ENCODE results near the gene TLE3.

The TLE3 gene

DNA sequence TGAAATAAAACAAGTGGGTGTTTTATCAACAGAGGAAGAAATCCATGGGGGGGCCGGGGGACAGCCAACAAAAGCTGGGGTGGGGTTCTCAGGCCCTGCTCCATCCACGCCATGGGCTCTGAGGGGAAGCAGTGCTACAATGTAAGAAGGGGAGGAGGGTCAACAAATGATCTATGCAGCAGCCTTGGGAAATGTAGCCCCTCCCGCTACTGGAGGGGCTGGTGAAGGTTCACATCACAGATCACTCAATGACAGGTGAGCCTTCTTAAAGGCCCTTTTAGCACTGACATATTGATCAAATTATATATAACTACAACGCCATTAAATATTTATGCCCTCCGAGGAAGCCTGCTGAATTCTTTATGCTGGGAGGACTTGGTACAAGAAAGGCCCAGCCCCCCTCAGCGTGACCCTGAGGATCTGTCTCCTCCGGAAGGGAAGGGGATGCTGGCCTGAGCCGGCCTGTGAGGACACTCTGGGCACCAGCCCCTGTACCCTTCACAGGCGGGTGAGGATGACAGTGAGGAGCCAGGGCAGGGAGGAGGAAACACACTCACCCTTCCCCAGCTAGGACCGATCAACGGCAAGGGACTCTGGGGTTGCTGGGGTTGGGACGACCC is 15.3 kb downstream of the TLE3 start:
- no peak for DNase-seq

DNA sequence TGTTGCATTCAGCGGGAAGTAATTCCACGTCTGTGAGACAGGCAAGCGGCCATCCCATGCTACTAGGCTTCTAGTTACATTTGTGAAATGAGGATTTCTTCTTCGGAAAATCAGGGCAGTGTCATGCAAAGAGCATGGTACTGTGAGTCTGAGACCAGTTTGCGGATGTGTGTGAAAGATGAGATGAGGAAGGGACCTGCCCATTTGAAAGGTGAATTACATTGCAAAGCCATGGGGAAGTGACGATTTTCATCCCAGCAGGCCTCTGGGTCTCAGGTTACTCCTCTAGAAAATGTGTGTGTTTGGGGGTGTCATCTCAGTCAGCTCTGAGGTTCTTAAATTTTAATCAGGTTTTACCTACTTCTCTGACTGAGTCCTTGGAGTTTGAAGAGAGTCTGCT is 16.1 kb downstream of the TLE3 start:
- no peak for DNase-seq

- DNase-seq, result no peak
These were observed 17.4 kb downstream of the TLE3 start for GRCh38 chr15:70080347-70080746.

GRCh38 chr15:70079888-70080287 is 17.8 kb downstream of the TLE3 start:
- no peak for DNase-seq

- DNase-seq, result no peak
These were observed 18.9 kb downstream of the TLE3 start for GRCh38 chr15:70078578-70079417.

DNA sequence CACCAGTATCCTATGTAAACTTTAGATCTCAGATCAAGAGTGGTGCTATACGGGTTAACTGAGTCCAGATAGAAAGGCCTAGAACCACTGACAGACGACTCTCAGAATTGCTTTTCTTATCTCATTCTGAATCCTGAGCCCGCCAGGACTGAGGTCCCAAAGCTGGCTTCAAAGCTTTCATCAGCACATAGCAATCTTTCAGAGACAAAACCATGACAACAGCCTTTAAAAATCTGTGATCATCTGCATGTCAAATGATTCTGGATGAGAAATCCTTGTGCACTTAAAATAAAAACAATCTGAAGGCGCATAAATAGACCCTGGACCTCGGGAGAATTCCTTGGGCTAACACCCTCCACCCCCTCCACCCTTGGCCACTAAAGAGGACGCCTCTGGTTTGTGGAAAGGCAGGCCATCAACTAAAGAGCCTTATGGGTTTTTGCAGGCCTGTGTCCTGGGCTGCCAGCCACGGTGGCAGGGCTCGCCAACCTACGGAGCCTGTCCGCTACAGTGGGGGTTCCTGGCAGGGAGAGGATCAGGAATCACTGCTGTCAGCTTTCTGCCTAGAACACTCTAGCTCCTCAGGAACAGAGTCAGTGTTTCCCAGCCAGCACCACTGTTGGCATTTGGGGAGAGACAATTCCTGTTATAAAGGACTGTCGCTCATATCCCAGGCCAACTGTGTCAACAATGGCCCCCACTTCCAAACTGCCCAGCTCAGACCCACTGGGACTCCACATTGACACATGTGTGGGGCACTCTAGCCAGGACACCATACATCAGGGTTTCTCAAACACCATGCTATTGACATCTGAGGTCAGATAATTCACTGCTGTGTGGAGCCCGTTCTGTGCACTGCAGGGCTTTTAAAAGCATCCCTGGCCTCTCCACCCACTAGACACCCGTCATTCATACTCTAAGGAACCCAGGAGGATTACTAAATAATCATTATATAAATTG is 20.2 kb downstream of the TLE3 start:
- DNase-seq, result peak in 10 of 14 donors; percentile 17 to 93 (median 63)

- no peak for DNase-seq
These were observed 23.3 kb downstream of the TLE3 start for GRCh38 chr15:70074380-70074779.

GRCh38 chr15:70072479-70072878 is 25.2 kb downstream of the TLE3 start:
- no peak for DNase-seq

- no peak for DNase-seq
These were observed 25.9 kb downstream of the TLE3 start for GRCh38 chr15:70071799-70072198.

GRCh38 chr15:70069716-70070115 is 28.0 kb downstream of the TLE3 start:
- DNase-seq, result no peak

- DNase-seq, result peak in 4 of 14 donors; percentile 28 to 51 (median 38)
These were observed 28.7 kb downstream of the TLE3 start for GRCh38 chr15:70068783-70069565.

GRCh38 chr15:70067681-70068080 is 30.0 kb downstream of the TLE3 start:
- no peak for DNase-seq

GRCh38 chr15:70067011-70067410 is 30.7 kb downstream of the TLE3 start:
- no peak for DNase-seq

DNA sequence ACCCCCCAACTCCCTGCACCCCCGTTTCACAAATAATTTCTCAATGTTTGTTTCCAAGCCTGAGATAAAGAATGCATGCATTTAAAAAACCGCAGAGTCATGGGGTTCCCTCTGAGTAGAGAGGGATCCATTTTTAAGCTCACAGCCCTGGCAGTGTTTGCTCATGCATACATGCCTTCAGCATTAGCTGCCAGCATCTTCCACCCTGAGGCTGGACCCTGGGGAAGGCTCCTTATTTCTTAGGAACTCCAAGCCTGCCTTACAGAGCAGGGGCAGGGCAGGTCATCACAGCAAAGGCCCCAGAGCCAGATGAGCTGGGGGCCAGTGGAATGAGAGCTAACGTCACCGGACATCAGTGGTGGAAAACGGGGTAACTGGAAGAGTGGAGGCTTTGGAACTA is 31.3 kb downstream of the TLE3 start:
- no peak for DNase-seq

DNA sequence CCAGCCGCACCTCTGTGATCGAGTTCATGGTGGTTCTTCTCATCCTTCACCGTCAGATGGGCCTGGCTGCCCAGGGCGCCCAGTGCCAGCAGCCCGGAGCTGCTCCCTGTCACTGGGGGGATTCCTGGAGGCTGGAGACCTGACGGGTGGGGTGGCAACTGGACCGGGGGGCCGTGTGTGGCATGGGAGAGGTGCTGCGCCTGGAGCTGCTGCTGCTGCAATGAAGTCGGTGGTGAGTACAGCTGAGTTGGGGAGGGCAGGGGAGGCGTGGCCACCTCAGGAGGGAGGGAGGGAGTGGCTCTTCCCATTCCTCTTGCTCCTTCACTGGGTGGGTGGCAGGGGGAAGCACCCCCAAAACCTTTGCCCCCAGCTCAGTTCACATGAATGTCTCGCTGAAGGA is 31.7 kb downstream of the TLE3 start:
- no peak for DNase-seq

DNA sequence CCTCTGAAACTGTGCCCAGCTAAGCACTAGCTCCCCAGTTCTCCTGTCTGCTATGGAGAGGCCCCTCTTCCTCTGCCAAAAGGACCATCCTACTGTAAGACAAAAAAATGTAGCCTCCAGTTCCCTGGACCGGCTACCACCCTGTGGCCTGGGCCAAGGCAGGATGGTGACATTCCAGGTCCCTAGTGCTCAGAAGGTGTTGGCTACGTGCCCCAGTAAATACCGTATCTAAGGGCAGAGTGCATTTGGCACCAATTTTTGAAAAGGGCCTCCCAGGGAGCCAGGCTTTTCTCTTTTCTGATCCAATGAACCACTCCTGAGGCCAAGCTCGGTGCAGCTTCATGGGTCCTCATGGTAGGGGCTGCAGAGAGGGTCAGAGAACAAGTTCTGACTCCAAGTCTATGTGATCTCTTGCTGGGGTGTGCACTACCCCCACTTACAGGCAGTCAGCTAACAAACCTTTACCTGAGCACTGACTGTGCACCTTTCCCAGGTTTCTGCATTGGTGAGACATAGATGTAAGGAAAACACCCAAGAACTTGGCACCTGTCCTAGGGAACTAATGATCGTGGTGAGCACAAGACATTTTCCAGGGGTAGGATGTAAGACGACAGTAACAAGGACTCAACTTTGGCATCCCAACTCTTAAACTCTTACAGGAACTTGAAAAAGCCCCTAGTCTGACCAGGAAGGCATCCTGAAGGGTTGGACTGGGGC is 32.6 kb downstream of the TLE3 start:
- DNase-seq, result no peak

GRCh38 chr15:70064441-70064840 is 33.3 kb downstream of the TLE3 start:
- DNase-seq, result no peak

GRCh38 chr15:70063980-70064379 is 33.7 kb downstream of the TLE3 start:
- no peak for DNase-seq

GRCh38 chr15:70063261-70063925 is 34.3 kb downstream of the TLE3 start:
- no peak for DNase-seq

GRCh38 chr15:70062321-70062956 is 35.3 kb downstream of the TLE3 start:
- DNase-seq, result peak in 13 of 14 donors; percentile 25 to 95 (median 68)
